ENCODE measurements around the gene CFAP107. TPM values are rescaled to one million over a fixed set of nuclear protein-coding genes. Genes with fewer than 3 reads are reported as not detected.

The CFAP107 gene
- polyA plus RNA-seq, 2 of the 4 experiments (the other 2 are of a cell fraction) = not detected

DNA sequence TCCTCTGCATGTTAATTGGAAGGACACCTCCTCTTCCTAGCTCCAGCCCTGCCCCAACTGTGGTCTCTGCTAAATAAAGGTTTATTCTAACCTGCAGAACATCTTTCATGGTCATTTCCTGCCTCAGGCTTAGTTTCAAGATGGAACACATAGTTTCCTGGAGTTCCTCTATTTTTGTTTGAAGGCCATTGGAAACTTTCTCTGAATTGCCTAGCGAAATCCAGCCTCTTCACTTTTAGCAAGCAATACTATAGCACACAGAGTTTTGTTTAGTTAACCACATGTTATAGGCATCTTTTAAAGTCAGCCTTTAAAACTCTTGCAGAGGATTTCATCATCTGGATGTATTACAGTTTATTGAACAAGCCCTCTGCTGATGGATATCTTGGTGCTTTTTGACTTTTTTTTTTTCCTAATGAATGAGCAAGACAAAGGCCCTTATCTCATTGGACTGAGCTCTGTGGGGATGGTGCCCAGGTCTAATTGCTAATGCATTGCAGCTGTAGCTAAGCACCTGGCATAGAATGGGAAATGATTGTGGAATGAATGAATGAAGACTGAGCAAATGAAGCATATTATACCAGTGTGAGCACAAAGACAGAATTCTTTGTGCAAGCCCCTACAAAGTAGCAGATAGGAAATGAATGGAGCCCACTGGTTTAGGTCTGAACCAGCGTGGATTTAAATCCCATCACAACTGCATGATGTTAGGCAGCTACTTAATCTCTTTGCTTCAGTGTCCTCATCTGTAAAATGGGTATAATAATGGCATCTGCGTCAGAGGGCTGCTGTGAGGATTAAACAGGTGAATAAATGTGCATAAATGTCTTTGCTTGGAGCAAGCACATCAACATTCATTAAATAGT lies 641 bp upstream of the CFAP107 start (continued):
- TF ChIP-seq, protein P1, sequence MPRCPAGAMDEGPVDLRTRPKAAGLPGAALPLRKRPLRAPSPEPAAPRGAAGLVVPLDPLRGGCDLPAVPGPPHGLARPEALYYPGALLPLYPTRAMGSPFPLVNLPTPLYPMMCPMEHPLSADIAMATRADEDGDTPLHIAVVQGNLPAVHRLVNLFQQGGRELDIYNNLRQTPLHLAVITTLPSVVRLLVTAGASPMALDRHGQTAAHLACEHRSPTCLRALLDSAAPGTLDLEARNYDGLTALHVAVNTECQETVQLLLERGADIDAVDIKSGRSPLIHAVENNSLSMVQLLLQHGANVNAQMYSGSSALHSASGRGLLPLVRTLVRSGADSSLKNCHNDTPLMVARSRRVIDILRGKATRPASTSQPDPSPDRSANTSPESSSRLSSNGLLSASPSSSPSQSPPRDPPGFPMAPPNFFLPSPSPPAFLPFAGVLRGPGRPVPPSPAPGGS (IDR thresholded peaks at IDR 0.05) = no peak

DNA sequence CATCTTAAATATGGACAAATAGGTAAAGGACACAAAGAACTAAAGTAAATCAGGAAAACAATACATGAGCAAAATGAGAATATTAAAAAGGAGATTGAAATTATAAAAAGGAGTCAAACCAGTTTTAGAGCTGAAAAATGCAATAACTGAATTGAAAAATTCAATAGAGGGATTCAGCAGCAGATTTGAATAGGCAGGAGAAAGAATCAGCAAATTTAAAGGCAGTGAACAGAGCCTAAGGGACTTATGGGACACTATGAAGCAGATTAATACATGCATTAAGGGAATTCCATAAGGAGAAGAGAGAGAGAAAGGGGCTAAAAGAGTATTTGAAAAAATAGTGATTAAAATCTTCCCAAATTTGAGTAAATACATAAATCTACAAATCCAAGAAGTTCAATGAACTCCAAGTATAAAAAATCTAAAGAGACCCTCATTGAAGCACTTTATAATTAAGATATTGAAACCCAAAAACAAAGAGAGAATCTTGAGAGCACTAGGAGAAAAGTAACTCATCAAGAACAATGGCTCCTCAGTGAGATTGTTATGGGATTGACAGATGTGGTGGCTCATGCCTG lies 2.9 kb downstream of the CFAP107 start:
- ChIA-PET CTCF (no interaction called here), POLR2A (no interaction called here)
- H3K4me3 ChIP-seq = no peak overlapping the region
- TF ChIP-seq CBX8 (IDR thresholded peaks at IDR 0.05) (no peak), ZC3H11A (IDR thresholded peaks at IDR 0.05) (no peak), ELK1 (IDR thresholded peaks at IDR 0.05; ENCODE audit: low read depth, low read length) (no peak), KDM5A (IDR thresholded peaks at IDR 0.05) (no peak), HOXB13 (CRISPR knock-in tag; IDR thresholded peaks at IDR 0.05; ENCODE audit: low read depth) (no peak), TFCP2L1 (CRISPR knock-in tag; IDR thresholded peaks at IDR 0.05) (no peak), KDM1A (IDR thresholded peaks at IDR 0.05; ENCODE audit: low read depth) (no peak), EHF (CRISPR knock-in tag; IDR thresholded peaks at IDR 0.05) (no peak), RNF2 (IDR thresholded peaks at IDR 0.05; ENCODE audit: borderline replicate concordance, low read depth) (no peak), EP300 (IDR thresholded peaks at IDR 0.05) (no peak), ZSCAN20 (CRISPR knock-in tag; IDR thresholded peaks at IDR 0.05) (no peak), CHD4 (IDR thresholded peaks at IDR 0.05; ENCODE audit: borderline replicate concordance) (no peak)
- TF ChIP-seq, protein P2, sequence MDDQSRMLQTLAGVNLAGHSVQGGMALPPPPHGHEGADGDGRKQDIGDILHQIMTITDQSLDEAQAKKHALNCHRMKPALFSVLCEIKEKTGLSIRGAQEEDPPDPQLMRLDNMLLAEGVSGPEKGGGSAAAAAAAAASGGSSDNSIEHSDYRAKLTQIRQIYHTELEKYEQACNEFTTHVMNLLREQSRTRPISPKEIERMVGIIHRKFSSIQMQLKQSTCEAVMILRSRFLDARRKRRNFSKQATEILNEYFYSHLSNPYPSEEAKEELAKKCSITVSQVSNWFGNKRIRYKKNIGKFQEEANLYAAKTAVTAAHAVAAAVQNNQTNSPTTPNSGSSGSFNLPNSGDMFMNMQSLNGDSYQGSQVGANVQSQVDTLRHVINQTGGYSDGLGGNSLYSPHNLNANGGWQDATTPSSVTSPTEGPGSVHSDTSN (IDR thresholded peaks at IDR 0.05) = no peak
- TF ChIP-seq, protein P1 (IDR thresholded peaks at IDR 0.05) = no peak
- FAIRE-seq = no peak
- peaks cover 13% of the 10 kb centered on the region; the same call in 1 of the 3 replicates for H3K9me3 ChIP-seq
- ATAC-seq = no peak
- H3K4me1 ChIP-seq = no peaks in the 10 kb centered on the region
- H3K27ac ChIP-seq = no peak overlapping the region
- H3K4me2 ChIP-seq = no peak overlapping the region
- no peak for DNase-seq (ENCODE audit: low read depth in 1 of 2, low spot score in 1 of 2)

DNA sequence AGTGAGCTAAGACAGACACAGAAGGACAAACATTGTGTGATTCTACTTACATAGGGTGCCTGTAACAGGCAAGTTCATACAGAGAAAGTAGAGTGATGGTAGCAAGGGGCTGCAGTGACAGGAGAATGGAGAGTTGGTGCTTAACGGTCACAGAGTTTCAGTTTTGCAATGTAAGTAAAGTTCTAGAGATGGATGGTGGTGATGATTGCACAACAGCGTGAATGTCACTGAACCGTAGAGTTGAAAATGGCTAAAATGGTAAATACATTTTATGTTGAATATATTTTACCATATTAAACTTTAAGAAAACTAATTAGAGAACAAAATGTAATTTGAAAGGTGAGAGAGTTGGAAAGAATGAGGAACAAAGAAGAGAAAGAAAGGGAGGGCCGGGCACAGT lies 8.7 kb downstream of the CFAP107 start:
- ATAC-seq = no peak
- CTCF ChIA-PET = no interaction called here
- no peak overlapping the region for H3K4me2 ChIP-seq
- H3K9me3 ChIP-seq = 0 out of 3 replicates have a peak, but pooled peaks cover 3% of the 10 kb centered on the region
- H3K4me3 ChIP-seq = no peak overlapping the region
- no peak for DNase-seq (ENCODE audit: low read depth in 1 of 2, low spot score in 1 of 2)
- 32% methylated on average over 4 of the region's 4 CpGs for WGBS (ENCODE audit: missing lambda C conversion rate)
- no peaks in the 10 kb centered on the region for H3K4me1 ChIP-seq
- POLR2A ChIA-PET = no interaction called here
- TF ChIP-seq FOXS1 (CRISPR knock-in tag; IDR thresholded peaks at IDR 0.05) (no peak), HDAC2 (IDR thresholded peaks at IDR 0.05) (no peak), HES2 (IDR thresholded peaks at IDR 0.05) (no peak), RARB (CRISPR knock-in tag; IDR thresholded peaks at IDR 0.05) (no peak), EP300 (IDR thresholded peaks at IDR 0.05) (no peak), EHF (CRISPR knock-in tag; IDR thresholded peaks at IDR 0.05) (no peak), ZNF302 (CRISPR knock-in tag; IDR thresholded peaks at IDR 0.05) (no peak), SREBF2 (IDR thresholded peaks at IDR 0.05) (no peak), FOSL2 (IDR thresholded peaks at IDR 0.05) (no peak), FOSL2 (CRISPR knock-in tag; IDR thresholded peaks at IDR 0.05) (no peak), ZSCAN20 (CRISPR knock-in tag; IDR thresholded peaks at IDR 0.05) (no peak), ELK1 (IDR thresholded peaks at IDR 0.05; ENCODE audit: low read depth, low read length) (no peak), EHMT2 (IDR thresholded peaks at IDR 0.05; ENCODE audit: low read depth) (no peak), TFCP2L1 (CRISPR knock-in tag; IDR thresholded peaks at IDR 0.05) (no peak), JUN (IDR thresholded peaks at IDR 0.05) (no peak), ZFP36 (IDR thresholded peaks at IDR 0.05; ENCODE audit: borderline replicate concordance, partially characterized antibody) (no peak), HOXB13 (CRISPR knock-in tag; IDR thresholded peaks at IDR 0.05; ENCODE audit: low read depth) (no peak), PHF8 (IDR thresholded peaks at IDR 0.05; ENCODE audit: borderline replicate concordance, low read depth) (no peak), MYC (IDR thresholded peaks at IDR 0.05; ENCODE audit: borderline replicate concordance, low read length) (no peak)
- FAIRE-seq = no peak
- no peak overlapping the region for H3K27ac ChIP-seq
